ENCODE results near the gene RGMA. TPM values are rescaled to one million over a fixed set of nuclear protein-coding genes. Genes with fewer than 3 reads are reported as not detected.

The RGMA gene
- total RNA-seq, 1 experiment from 2014 or later = 5.5 TPM

GRCh38 chr15:93129702-93130488, 40.9 kb upstream of the RGMA start:
- POLR2A ChIA-PET = no interaction called here

More at GRCh38 chr15:93129702-93130488, 40.9 kb upstream of the RGMA start:
- no peaks in the 10 kb centered on the region for H4K20me1 ChIP-seq (ENCODE audit: insufficient read depth)
- no peaks in the 10 kb centered on the region for H3K27me3 ChIP-seq (ENCODE audit: insufficient read depth, low read length)
- no peaks in the 10 kb centered on the region for H3K36me3 ChIP-seq (ENCODE audit: control insufficient read depth in 1 of 2, insufficient read depth in 2 of 2, low read length in 2 of 2)
- H3K79me2 ChIP-seq (ENCODE audit: insufficient read depth, low read length) = no peaks in the 10 kb centered on the region
- BruUV-seq (replicated peaks) = no TSS peak
- DNase-seq (ENCODE audit: low read depth, low spot score) = no peak
- no peak overlapping the region for H2AFZ ChIP-seq (ENCODE audit: low read depth, low read length, poor library complexity, severe bottlenecking)
- H3K9me3 ChIP-seq (ENCODE audit: control insufficient read depth in 1 of 2, insufficient read depth in 1 of 2, low read depth in 1 of 2, low read length in 2 of 2) = no peaks in the 10 kb centered on the region
- TF ChIP-seq RAD21 (IDR thresholded peaks at IDR 0.05; ENCODE audit: low read depth) (no peak), SP1 (IDR thresholded peaks at IDR 0.05; ENCODE audit: low read depth) (no peak), SRF (IDR thresholded peaks at IDR 0.05; ENCODE audit: low read depth) (no peak), EGR1 (IDR thresholded peaks at IDR 0.05; ENCODE audit: low read depth) (no peak), FOSL1 (IDR thresholded peaks at IDR 0.05; ENCODE audit: low read depth) (no peak), JUND (IDR thresholded peaks at IDR 0.05) (no peak), EZH2 (IDR thresholded peaks at IDR 0.05) (no peak), YY1 (IDR thresholded peaks at IDR 0.05; ENCODE audit: extremely low read depth, insufficient replicate concordance, low read depth, low read length) (no peak), REST (IDR thresholded peaks at IDR 0.05; ENCODE audit: low read depth) (no peak)
- ATAC-seq = no peak
- H3K4me2 ChIP-seq (ENCODE audit: low read length) = no peak overlapping the region
- no peaks in the 10 kb centered on the region for H3K4me1 ChIP-seq (ENCODE audit: control insufficient read depth in 1 of 2, insufficient read depth in 2 of 2, low read length in 2 of 2)
- H3K9me2 ChIP-seq (ENCODE audit: insufficient read depth) = no peaks in the 10 kb centered on the region
- intact Hi-C loops (cut with micrococcal nuclease) = no loop called here
- H3K4me3 ChIP-seq (replicated peaks in 1 of 2; ENCODE audit: low read depth in 1 of 2, low read length in 2 of 2) = no peak overlapping the region
- ChIA-PET RAD21 (ENCODE audit: low non-redundant PET in 1 of 2, low total read pairs in 2 of 2, uncharacterized antibody in 2 of 2, unreplicated experiment in 2 of 2) (no interaction called here), CTCF (no interaction called here)
- no peak overlapping the region for H3K9ac ChIP-seq (ENCODE audit: low read length)
- H3K27ac ChIP-seq (ENCODE audit: low read depth, low read length) = no peak overlapping the region
